ENCODE data around the gene CLEC7A. TPM values are rescaled to one million over a fixed set of nuclear protein-coding genes. Genes with fewer than 3 reads are reported as not detected.

The CLEC7A gene
- polyA plus RNA-seq, 3 donors, result 235 to 809 (median 304) TPM

DNA sequence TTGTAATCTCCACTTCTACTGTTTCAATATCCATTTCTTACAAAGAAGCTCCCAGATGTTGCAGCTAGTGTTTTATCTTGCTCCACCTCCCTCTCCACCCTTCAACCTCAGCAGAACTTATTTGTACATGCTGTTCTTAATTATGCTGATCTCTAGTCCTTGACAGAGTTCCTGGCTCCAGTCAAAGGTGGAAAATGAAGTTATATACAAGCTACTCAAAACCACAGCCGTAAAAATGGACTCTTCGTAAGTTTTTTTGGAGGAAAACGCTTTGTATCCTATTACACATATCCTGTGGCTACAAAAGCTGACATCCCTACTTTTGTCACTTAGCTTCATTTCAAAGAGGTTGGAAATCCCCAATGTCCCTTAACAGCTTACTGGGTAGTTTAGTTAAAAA is 32.5 kb downstream of the CLEC7A start:
- no peaks in the 10 kb centered on the region for H4K20me1 ChIP-seq (ENCODE audit: insufficient read depth, low read length)
- no peak overlapping the region for H3K9ac ChIP-seq (ENCODE audit: insufficient read depth, low read length, poor library complexity, severe bottlenecking)
- H3K27ac ChIP-seq (ENCODE audit: low read depth in 1 of 2, low read length in 2 of 2), result no peak overlapping the region
- H3K27me3 Mint-ChIP-seq (ENCODE audit: low read depth in 3 of 3), result peaks cover 0 to 3% (median 0%) of the 10 kb centered on the region in 3 donors
- H3K9me3 ChIP-seq (replicated peaks in 1 of 2; ENCODE audit: control insufficient read depth in 1 of 2, insufficient read depth in 1 of 2, low read length in 2 of 2), result no peaks in the 10 kb centered on the region
- H3K36me3 ChIP-seq (replicated peaks in 1 of 2; ENCODE audit: control insufficient read depth in 1 of 2, insufficient read depth in 2 of 2, low read length in 2 of 2), result peaks cover 0 to 6% of the 10 kb centered on the region in 2 donors
- H3K4me3 ChIP-seq (replicated peaks in 1 of 3; ENCODE audit: low read depth in 2 of 3, low read length in 3 of 3), result no peak overlapping the region
- WGBS (ENCODE audit: insufficient coverage), result no CpG with 5 or more reads among the region's 3 CpGs
- peaks cover 54 to 55% of the 10 kb centered on the region in 2 donors for H3K4me1 ChIP-seq (ENCODE audit: control insufficient read depth in 1 of 2, insufficient read depth in 2 of 2, low read length in 2 of 2)
- H3K27ac Mint-ChIP-seq, result no peak overlapping the region
- intact Hi-C loops (cut with micrococcal nuclease), result no loop called here
- H3K36me3 Mint-ChIP-seq, result peaks cover 7 to 9% of the 10 kb centered on the region in 2 donors
- H3K4me2 ChIP-seq (replicated peaks; ENCODE audit: extremely low read depth, low read length, poor library complexity, severe bottlenecking), result no peak overlapping the region
- H3K79me2 ChIP-seq (ENCODE audit: insufficient read depth, low read length), result no peaks in the 10 kb centered on the region
- H2AFZ ChIP-seq (ENCODE audit: insufficient read depth, low read depth, low read length, poor library complexity, severe bottlenecking), result no peak overlapping the region
- TF ChIP-seq, protein P1, sequence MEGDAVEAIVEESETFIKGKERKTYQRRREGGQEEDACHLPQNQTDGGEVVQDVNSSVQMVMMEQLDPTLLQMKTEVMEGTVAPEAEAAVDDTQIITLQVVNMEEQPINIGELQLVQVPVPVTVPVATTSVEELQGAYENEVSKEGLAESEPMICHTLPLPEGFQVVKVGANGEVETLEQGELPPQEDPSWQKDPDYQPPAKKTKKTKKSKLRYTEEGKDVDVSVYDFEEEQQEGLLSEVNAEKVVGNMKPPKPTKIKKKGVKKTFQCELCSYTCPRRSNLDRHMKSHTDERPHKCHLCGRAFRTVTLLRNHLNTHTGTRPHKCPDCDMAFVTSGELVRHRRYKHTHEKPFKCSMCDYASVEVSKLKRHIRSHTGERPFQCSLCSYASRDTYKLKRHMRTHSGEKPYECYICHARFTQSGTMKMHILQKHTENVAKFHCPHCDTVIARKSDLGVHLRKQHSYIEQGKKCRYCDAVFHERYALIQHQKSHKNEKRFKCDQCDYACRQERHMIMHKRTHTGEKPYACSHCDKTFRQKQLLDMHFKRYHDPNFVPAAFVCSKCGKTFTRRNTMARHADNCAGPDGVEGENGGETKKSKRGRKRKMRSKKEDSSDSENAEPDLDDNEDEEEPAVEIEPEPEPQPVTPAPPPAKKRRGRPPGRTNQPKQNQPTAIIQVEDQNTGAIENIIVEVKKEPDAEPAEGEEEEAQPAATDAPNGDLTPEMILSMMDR (IDR thresholded peaks at IDR 0.05), result no peak
- H3K4me1 Mint-ChIP-seq, result peaks cover 41% of the 10 kb centered on the region
- peak in 1 of 3 donors; percentile 45 for DNase-seq
- H3K4me3 Mint-ChIP-seq, result no peak overlapping the region
- no peaks in the 10 kb centered on the region for H3K9me3 Mint-ChIP-seq
- H3K27me3 ChIP-seq (ENCODE audit: control insufficient read depth in 2 of 2, insufficient read depth in 2 of 2, low read length in 2 of 2), result no peaks in the 10 kb centered on the region

DNA sequence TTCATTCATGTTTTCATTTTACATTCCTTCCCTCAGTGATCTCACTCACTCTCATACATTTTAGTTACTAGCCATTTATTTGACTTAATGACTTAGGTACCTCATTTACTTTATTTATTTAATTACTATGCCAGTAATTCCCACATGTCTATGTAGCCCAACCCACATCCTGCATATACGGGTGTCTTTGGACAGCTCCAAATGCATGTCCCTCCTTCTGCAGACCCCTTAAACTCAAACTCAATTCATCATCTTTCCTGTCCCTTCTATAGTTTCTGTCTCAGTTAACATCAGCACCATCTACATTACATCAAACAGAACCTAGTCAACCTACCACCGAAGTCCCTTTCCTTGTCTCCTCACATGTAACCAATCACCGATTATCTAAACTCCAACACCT is 34.0 kb downstream of the CLEC7A start:
- Histone ChIP-seq H3K4me1 (ENCODE audit: control insufficient read depth in 1 of 2, insufficient read depth in 2 of 2, low read length in 2 of 2) (peaks cover 38 to 40% of the 10 kb centered on the region in 2 donors), H3K4me3 (replicated peaks in 1 of 3; ENCODE audit: low read depth in 2 of 3, low read length in 3 of 3) (no peak overlapping the region), H3K9ac (ENCODE audit: insufficient read depth, low read length, poor library complexity, severe bottlenecking) (no peak overlapping the region), H3K36me3 (replicated peaks in 1 of 2; ENCODE audit: control insufficient read depth in 1 of 2, insufficient read depth in 2 of 2, low read length in 2 of 2) (peaks cover 0 to 6% of the 10 kb centered on the region in 2 donors), H3K4me2 (replicated peaks; ENCODE audit: extremely low read depth, low read length, poor library complexity, severe bottlenecking) (no peak overlapping the region), H3K9me3 (replicated peaks in 1 of 2; ENCODE audit: control insufficient read depth in 1 of 2, insufficient read depth in 1 of 2, low read length in 2 of 2) (no peaks in the 10 kb centered on the region), H3K27me3 (ENCODE audit: control insufficient read depth in 2 of 2, insufficient read depth in 2 of 2, low read length in 2 of 2) (no peaks in the 10 kb centered on the region), H4K20me1 (ENCODE audit: insufficient read depth, low read length) (no peaks in the 10 kb centered on the region), H3K27ac (ENCODE audit: low read depth in 1 of 2, low read length in 2 of 2) (no peak overlapping the region), H2AFZ (ENCODE audit: insufficient read depth, low read depth, low read length, poor library complexity, severe bottlenecking) (no peak overlapping the region), H3K79me2 (ENCODE audit: insufficient read depth, low read length) (no peaks in the 10 kb centered on the region)
- 95% methylated on average over 3 of the region's 3 CpGs for WGBS (ENCODE audit: insufficient coverage)
- Mint-ChIP-seq H3K9me3 (no peaks in the 10 kb centered on the region), H3K27me3 (ENCODE audit: low read depth in 3 of 3) (no peaks in the 10 kb centered on the region), H3K27ac (no peak overlapping the region), H3K4me3 (no peak overlapping the region), H3K36me3 (peaks cover 4 to 7% of the 10 kb centered on the region in 2 donors), H3K4me1 (peaks cover 26% of the 10 kb centered on the region)
- DNase-seq, result no peak
- TF ChIP-seq, protein P1 (IDR thresholded peaks at IDR 0.05), result no peak
- intact Hi-C loops (cut with micrococcal nuclease), result no loop called here
